ENCODE results near the gene SORBS1. TPM values are rescaled to one million over a fixed set of nuclear protein-coding genes. Genes with fewer than 3 reads are reported as not detected.

SORBS1 gene
- total RNA-seq, 1 donor from 2014 or later = 30.7 TPM

DNA sequence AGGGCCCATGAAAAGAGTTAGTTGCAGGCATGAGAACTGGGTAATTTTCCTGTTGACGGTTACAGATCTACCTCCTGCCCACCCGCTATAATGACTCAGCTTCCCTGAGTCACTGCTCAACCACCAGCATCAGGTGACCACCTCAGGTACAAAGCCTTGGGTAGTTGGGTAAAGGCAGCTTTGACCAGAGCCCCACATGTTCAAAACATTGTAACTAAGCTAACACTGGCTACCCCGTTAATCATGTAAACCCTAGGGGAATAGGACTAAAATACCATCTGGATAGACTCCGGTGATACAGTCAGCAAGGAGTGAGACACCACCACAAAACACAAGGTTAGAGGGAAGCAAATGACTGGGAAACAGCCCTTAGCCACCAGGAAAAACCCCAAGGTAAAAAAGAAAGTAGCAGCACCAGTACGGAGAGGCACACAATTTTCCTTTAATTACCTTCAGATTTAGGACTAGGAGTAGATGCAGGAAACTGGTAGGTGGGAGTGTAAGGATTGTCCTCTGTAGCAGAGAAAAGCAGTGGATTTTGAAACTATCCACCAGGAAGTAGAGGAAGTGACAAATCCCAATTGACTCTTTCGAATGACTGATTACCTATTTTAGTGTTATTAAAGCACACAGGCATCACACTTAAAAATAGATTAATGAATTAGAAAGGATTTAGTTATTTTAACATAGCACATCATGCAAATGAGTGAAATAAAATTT is 166.8 kb downstream of the SORBS1 start:
- Mint-ChIP-seq H3K36me3 (ENCODE audit: insufficient read depth) (peaks cover 12% of the 10 kb centered on the region), H3K27ac (peak overlapping the region; percentile 2), H3K9me3 (ENCODE audit: low read depth) (no peaks in the 10 kb centered on the region), H3K4me3 (ENCODE audit: low read depth) (no peak overlapping the region), H3K27me3 (no peaks in the 10 kb centered on the region), H3K4me1 (ENCODE audit: low read depth) (peaks cover 2% of the 10 kb centered on the region)
- DNase-seq (ENCODE audit: low spot score, unreplicated experiment) = no peak
- TF ChIP-seq, protein P1, sequence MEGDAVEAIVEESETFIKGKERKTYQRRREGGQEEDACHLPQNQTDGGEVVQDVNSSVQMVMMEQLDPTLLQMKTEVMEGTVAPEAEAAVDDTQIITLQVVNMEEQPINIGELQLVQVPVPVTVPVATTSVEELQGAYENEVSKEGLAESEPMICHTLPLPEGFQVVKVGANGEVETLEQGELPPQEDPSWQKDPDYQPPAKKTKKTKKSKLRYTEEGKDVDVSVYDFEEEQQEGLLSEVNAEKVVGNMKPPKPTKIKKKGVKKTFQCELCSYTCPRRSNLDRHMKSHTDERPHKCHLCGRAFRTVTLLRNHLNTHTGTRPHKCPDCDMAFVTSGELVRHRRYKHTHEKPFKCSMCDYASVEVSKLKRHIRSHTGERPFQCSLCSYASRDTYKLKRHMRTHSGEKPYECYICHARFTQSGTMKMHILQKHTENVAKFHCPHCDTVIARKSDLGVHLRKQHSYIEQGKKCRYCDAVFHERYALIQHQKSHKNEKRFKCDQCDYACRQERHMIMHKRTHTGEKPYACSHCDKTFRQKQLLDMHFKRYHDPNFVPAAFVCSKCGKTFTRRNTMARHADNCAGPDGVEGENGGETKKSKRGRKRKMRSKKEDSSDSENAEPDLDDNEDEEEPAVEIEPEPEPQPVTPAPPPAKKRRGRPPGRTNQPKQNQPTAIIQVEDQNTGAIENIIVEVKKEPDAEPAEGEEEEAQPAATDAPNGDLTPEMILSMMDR (IDR thresholded peaks at IDR 0.05; ENCODE audit: unreplicated experiment) = no peak

DNA sequence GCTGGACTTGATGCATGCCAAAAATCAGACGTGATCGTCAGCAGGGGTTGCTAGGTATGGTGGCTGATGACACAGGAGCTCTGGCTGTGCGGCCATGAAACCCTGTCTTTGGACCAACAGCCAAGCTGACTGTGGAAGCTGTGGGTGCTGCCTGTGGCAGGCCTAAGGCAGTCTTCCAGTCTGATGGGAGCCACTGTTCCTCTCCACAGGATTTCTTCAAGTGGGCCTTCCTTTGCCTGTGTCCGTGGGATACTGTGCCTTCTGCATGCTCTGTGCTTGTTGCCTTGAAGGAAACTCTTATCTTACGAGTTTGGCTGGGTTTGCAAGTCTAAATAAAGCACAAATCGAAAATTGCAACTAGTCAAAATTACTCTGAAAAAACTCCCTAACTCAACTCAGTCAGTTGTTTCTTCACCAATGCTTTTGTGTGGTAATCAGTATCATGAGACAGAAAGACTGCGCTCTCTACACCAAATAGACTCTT is 168.4 kb downstream of the SORBS1 start:
- TF ChIP-seq, protein P1 (IDR thresholded peaks at IDR 0.05; ENCODE audit: unreplicated experiment) = no peak

GRCh38 chr10:95392217-95392584 is 169.0 kb downstream of the SORBS1 start:
- H3K4me3 Mint-ChIP-seq (ENCODE audit: low read depth) = no peak overlapping the region
- peaks cover 8% of the 10 kb centered on the region for H3K4me1 Mint-ChIP-seq (ENCODE audit: low read depth)
- no peak overlapping the region for H3K27ac Mint-ChIP-seq
- H3K27me3 Mint-ChIP-seq = no peaks in the 10 kb centered on the region
- H3K36me3 Mint-ChIP-seq (ENCODE audit: insufficient read depth) = peaks cover 7% of the 10 kb centered on the region
- no peak for DNase-seq (ENCODE audit: low spot score, unreplicated experiment)
- H3K9me3 Mint-ChIP-seq (ENCODE audit: low read depth) = no peaks in the 10 kb centered on the region
- TF ChIP-seq, protein P1 (IDR thresholded peaks at IDR 0.05; ENCODE audit: unreplicated experiment) = no peak

More for the DNA sequence above, 168.4 kb downstream of the SORBS1 start:
- Mint-ChIP-seq H3K36me3 (ENCODE audit: insufficient read depth) (peaks cover 7% of the 10 kb centered on the region), H3K27ac (no peak overlapping the region), H3K4me3 (ENCODE audit: low read depth) (no peak overlapping the region), H3K27me3 (no peaks in the 10 kb centered on the region), H3K9me3 (ENCODE audit: low read depth) (no peaks in the 10 kb centered on the region), H3K4me1 (ENCODE audit: low read depth) (peaks cover 8% of the 10 kb centered on the region)
- DNase-seq (ENCODE audit: low spot score, unreplicated experiment) = no peak

DNA sequence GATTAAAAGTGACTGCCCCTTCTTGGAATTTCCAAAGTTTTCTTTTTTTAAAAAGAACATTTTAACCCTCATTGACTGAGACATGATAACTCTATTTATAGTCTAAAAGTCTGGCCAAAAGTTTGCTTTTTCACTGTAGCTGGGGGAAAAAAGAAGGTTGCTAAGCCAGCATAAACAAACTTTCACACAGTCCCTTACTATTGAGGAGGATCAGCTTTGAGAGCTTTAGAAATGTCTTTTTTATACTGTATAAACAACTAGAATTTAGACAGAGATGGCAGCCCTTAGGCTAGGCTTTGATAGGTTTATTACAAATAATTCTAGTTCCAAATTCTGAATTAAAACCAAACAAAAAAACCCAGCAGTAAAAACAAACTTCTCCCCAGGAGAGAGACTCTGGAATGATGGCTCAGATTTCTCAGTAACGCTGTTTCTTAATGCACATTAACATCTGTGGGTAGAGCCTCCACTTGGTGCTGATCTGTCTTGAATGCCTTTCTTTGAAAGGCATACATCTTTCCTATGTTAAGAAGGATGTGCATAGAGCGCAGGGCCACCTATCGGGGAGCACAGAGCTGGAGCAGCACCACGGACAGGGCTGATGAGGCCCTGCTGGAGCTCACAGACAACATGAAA is 169.5 kb downstream of the SORBS1 start:
- TF ChIP-seq, protein P1 (IDR thresholded peaks at IDR 0.05; ENCODE audit: unreplicated experiment) = no peak
- Mint-ChIP-seq H3K4me3 (ENCODE audit: low read depth) (no peak overlapping the region), H3K9me3 (ENCODE audit: low read depth) (no peaks in the 10 kb centered on the region), H3K27ac (no peak overlapping the region), H3K27me3 (no peaks in the 10 kb centered on the region), H3K4me1 (ENCODE audit: low read depth) (peaks cover 8% of the 10 kb centered on the region), H3K36me3 (ENCODE audit: insufficient read depth) (peaks cover 4% of the 10 kb centered on the region)
- DNase-seq (ENCODE audit: low spot score, unreplicated experiment) = no peak

GRCh38 chr10:95391164-95391563 is 170.0 kb downstream of the SORBS1 start:
- no peak overlapping the region for H3K27ac Mint-ChIP-seq
- H3K4me3 Mint-ChIP-seq (ENCODE audit: low read depth) = no peak overlapping the region
- peaks cover 10% of the 10 kb centered on the region for H3K4me1 Mint-ChIP-seq (ENCODE audit: low read depth)
- no peak for DNase-seq (ENCODE audit: low spot score, unreplicated experiment)
- TF ChIP-seq, protein P1 (IDR thresholded peaks at IDR 0.05; ENCODE audit: unreplicated experiment) = no peak
- no peaks in the 10 kb centered on the region for H3K27me3 Mint-ChIP-seq
- peaks cover 3% of the 10 kb centered on the region for H3K36me3 Mint-ChIP-seq (ENCODE audit: insufficient read depth)
- no peaks in the 10 kb centered on the region for H3K9me3 Mint-ChIP-seq (ENCODE audit: low read depth)

All from progenitor cell of endocrine pancreas (in vitro differentiated cells).